GM21825 (cell line): ENCODE results near the gene STAM2.
"Not testable (repeated sequence)": the region's sequence is repeated elsewhere in the genome, so short reads cannot be mapped to it uniquely, and the experiment has no call there.

ENCODE experiments used
- ATAC-seq: cut with Tn5 transposase; IDR thresholded peaks from one replicate; pipeline ENCODE4 v1.9.1; 2021; ENCODE audit warnings: mild to moderate bottlenecking, moderate library complexity; ENCODE audit not compliant: unreplicated experiment

STAM2 gene

GRCh38 chr2:152115952-152116351 lies 59.6 kb downstream of the STAM2 start:
- ATAC-seq = no peak

GRCh38 chr2:152114366-152114765 lies 61.2 kb downstream of the STAM2 start:
- ATAC-seq = no peak

GRCh38 chr2:152107140-152107539 lies 68.4 kb downstream of the STAM2 start:
- ATAC-seq = not testable (repeated sequence)

GRCh38 chr2:152106464-152106863 lies 69.1 kb downstream of the STAM2 start:
- ATAC-seq = no peak

GRCh38 chr2:152103271-152103670 lies 72.3 kb downstream of the STAM2 start:
- ATAC-seq = no peak

GRCh38 chr2:152100961-152101360 lies 74.6 kb downstream of the STAM2 start:
- no peak for ATAC-seq

GRCh38 chr2:152099367-152100050 lies 76.1 kb downstream of the STAM2 start:
- peak; percentile 27 for ATAC-seq

- ATAC-seq = peak; percentile 46
These were observed 76.8 kb downstream of the STAM2 start, which contains the start of gene CACNB4 for GRCh38 chr2:152098496-152099366. CACNB4 (minus strand) TSS chr2:152099044.

- ATAC-seq = peak; percentile 24
These were observed 77.6 kb downstream of the STAM2 start for GRCh38 chr2:152097801-152098495.

GRCh38 chr2:152097290-152097800 lies 78.2 kb downstream of the STAM2 start:
- no peak for ATAC-seq

- ATAC-seq = no peak
These were observed 80.4 kb downstream of the STAM2 start for GRCh38 chr2:152095146-152095545.

GRCh38 chr2:152094014-152094413 lies 81.5 kb downstream of the STAM2 start:
- no peak for ATAC-seq

- ATAC-seq = no peak
These were observed 82.1 kb downstream of the STAM2 start for GRCh38 chr2:152093464-152093863.

- no peak for ATAC-seq
These were observed 83.5 kb downstream of the STAM2 start for GRCh38 chr2:152092095-152092494.

GRCh38 chr2:152090726-152091125 lies 84.8 kb downstream of the STAM2 start:
- ATAC-seq = not testable (repeated sequence)

- no peak for ATAC-seq
These were observed 86.3 kb downstream of the STAM2 start for GRCh38 chr2:152089238-152089637.

- no peak for ATAC-seq
These were observed 87.6 kb downstream of the STAM2 start for GRCh38 chr2:152088006-152088405.

GRCh38 chr2:152086231-152086630 lies 89.3 kb downstream of the STAM2 start:
- no peak for ATAC-seq

GRCh38 chr2:152084076-152084475 lies 91.5 kb downstream of the STAM2 start:
- no peak for ATAC-seq

GRCh38 chr2:152083202-152083875 lies 92.2 kb downstream of the STAM2 start:
- ATAC-seq = no peak

GRCh38 chr2:152078662-152079061 lies 96.9 kb downstream of the STAM2 start:
- ATAC-seq = no peak
